ENCODE measurements around the gene TINCR.
"Not testable (repeated sequence)": the region's sequence is repeated elsewhere in the genome, so short reads cannot be mapped to it uniquely, and the experiment has no call there.

TINCR gene

DNA sequence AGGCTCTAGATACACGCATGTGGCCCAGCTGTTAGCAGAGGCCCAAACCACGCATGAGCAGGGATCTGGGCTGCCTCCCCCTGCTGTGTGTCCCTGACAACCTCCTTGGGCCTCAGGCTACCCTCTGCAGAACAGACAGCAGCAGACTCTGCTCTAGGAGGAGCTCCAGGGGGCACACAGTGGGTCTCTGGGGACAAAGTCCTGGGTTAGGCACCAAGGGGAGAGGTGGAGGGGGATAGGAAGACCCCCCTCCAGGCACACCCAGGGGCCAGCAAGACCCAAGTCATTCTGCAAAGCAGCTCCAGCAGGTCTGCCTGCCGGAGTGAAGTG lies 8.0 kb downstream of the TINCR start:
- Histone ChIP-seq H3K4me1 (ENCODE audit: insufficient read depth, low read length) (peaks cover 15% of the 10 kb centered on the region; the same call in 1 of the 2 replicates), H3K9me3 (ENCODE audit: control insufficient read depth, insufficient read depth, low read length) (no peaks in the 10 kb centered on the region), H3K9ac (ENCODE audit: low read depth, low read length) (no peak overlapping the region), H3K36me3 (ENCODE audit: insufficient read depth, low read length) (no peaks in the 10 kb centered on the region)

DNA sequence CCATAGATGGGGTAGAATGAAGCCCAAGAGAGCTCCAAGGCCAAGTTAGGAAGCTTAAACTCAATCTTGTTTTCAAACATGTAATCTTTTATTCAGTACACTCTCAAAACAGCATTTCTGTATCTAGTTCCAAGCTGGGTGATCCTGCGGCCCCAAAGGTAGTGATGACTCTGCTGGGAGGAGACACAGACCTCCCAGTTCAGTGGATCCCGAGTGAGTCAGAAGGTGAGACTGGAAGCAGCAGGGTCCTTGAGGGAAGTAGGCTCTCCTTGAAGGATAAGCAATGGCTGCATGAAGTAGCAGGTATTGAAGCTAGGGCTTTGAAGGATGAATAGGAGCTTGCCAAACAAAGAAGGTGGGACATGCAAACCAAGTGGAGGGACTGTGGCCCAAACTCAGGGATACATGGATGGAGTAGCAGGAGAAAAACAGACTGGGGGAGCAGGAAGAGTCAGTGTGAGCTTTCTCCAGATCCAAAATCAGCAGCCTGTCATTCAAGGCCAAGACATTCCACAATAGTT lies 9.6 kb downstream of the TINCR start:
- peaks cover 15% of the 10 kb centered on the region; the same call in 1 of the 2 replicates for H3K4me1 ChIP-seq (ENCODE audit: insufficient read depth, low read length)

DNA sequence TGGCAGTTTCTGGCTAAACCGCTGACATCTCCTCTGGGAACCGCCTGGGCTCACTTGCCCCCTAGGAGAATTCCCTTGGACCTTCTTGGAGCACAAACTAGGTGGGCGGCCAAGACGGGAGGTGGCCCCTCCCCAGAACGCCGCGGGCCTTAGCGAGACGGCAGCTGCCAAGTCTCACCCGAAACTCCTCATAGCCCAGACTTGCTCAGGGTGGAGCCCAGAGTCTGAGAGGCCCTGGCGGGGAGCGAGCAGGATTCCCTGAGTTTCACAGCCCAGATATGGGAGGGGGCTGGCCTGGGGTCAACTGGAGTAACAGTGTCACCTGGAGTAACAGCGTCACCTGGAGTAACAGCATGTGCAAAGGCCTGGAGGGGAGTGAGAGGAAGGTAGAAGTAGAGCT lies 10.1 kb downstream of the TINCR start:
- Histone ChIP-seq H3K9me3 (ENCODE audit: control insufficient read depth, insufficient read depth, low read length) (no peaks in the 10 kb centered on the region), H3K4me1 (ENCODE audit: insufficient read depth, low read length) (peaks cover 15% of the 10 kb centered on the region; the same call in 1 of the 2 replicates), H3K9ac (ENCODE audit: low read depth, low read length) (no peak overlapping the region), H3K36me3 (ENCODE audit: insufficient read depth, low read length) (no peaks in the 10 kb centered on the region)

More for the DNA sequence above, 9.6 kb downstream of the TINCR start:
- Histone ChIP-seq H3K9me3 (ENCODE audit: control insufficient read depth, insufficient read depth, low read length) (no peaks in the 10 kb centered on the region), H3K9ac (ENCODE audit: low read depth, low read length) (no peak overlapping the region), H3K36me3 (ENCODE audit: insufficient read depth, low read length) (no peaks in the 10 kb centered on the region)

DNA sequence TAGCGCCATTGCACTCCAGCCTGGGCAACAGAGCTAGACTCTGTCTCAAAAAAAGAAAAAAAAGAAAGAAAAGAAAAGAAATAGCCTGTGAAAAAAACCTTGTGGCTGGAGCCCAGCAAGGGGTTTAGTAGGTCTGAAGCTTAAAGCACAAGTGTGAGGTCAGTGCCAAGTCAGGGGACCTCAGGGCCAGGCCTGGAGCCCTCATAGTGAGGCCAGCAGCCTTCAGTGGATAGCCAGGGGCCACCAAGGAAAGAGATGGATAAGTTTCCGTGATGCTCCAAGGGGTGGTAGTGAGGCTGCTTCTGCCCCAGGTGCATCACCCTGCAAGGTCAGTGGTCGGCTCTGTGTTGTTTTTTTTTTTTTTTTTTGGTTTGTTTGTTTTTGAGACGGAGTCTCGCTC lies 12.9 kb downstream of the TINCR start:
- peaks cover 10% of the 10 kb centered on the region; the same call in 1 of the 2 replicates for H3K4me1 ChIP-seq (ENCODE audit: insufficient read depth, low read length)
- H3K9me3 ChIP-seq (ENCODE audit: control insufficient read depth, insufficient read depth, low read length): no peaks in the 10 kb centered on the region
- no peak overlapping the region for H3K9ac ChIP-seq (ENCODE audit: low read depth, low read length)
- H3K36me3 ChIP-seq (ENCODE audit: insufficient read depth, low read length): no peaks in the 10 kb centered on the region

DNA sequence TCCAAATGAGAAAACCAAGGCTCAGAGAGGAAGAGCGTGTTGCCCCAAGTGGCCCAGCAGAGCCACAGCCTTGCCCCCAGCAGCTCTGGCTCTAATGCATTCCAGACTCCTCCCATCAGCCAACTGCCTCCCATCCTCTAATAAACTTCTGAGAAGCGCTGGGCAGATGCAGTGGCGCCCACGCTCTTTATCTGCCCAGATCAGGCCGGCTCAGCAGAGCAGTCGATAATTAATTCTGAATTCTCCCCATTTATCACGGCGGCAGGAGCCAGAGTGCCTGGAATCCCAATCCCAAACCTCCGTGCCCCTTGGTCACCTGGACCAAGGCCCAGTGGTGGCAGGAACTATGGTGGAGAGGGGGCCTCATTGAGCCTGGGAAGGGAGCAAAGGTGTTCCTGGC lies 13.9 kb downstream of the TINCR start:
- no peaks in the 10 kb centered on the region for H3K36me3 ChIP-seq (ENCODE audit: insufficient read depth, low read length)
- H3K9me3 ChIP-seq (ENCODE audit: control insufficient read depth, insufficient read depth, low read length): no peaks in the 10 kb centered on the region
- no peak overlapping the region for H3K9ac ChIP-seq (ENCODE audit: low read depth, low read length)
- H3K4me1 ChIP-seq (ENCODE audit: insufficient read depth, low read length): peaks cover 6% of the 10 kb centered on the region; the same call in 1 of the 2 replicates

DNA sequence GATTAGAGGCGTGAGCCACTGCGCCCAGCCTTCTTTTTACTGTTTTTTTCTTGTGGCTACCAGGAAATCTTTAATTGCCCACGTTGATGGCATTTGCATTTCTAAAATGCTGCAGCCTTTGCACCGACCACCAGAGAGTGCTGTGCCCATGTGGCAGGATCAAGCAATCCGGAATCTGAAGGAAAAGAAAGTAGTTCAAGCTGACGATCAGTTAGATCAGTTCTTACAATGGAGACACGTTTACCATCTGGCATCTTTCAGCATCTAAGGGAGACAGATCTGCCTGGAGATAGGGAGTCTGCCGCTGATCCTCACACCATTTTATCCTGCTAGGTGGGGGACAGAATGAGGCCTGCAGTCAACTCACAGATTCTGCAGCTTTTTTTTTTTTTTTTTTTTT lies 19.9 kb downstream of the TINCR start:
- H3K9ac ChIP-seq (ENCODE audit: low read depth, low read length): no peak overlapping the region
- H3K36me3 ChIP-seq (ENCODE audit: insufficient read depth, low read length): no peaks in the 10 kb centered on the region
- no peaks in the 10 kb centered on the region for H3K9me3 ChIP-seq (ENCODE audit: control insufficient read depth, insufficient read depth, low read length)
- no peaks in the 10 kb centered on the region for H3K4me1 ChIP-seq (ENCODE audit: insufficient read depth, low read length)

DNA sequence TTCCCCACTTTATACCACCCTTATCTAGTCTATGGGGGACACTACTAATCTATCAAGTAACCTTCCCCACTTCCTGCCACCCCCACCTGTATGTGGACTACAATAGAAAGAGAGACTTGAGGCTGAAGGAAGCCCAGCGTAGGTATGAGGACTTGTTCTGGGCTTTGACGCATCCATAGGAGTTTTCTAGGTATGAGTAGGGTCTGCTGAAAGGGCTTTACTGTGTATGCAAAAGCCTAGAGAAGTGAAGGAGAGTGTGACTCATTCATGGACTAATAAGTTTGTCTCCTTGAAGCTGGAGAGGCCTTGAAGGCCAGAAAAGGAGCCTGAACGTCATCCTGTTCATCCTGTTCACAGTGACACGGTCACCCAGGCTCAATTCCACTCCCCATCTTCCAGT lies 21.8 kb downstream of the TINCR start:
- H3K9me3 ChIP-seq (ENCODE audit: control insufficient read depth, insufficient read depth, low read length): no peaks in the 10 kb centered on the region
- no peaks in the 10 kb centered on the region for H3K36me3 ChIP-seq (ENCODE audit: insufficient read depth, low read length)

DNA sequence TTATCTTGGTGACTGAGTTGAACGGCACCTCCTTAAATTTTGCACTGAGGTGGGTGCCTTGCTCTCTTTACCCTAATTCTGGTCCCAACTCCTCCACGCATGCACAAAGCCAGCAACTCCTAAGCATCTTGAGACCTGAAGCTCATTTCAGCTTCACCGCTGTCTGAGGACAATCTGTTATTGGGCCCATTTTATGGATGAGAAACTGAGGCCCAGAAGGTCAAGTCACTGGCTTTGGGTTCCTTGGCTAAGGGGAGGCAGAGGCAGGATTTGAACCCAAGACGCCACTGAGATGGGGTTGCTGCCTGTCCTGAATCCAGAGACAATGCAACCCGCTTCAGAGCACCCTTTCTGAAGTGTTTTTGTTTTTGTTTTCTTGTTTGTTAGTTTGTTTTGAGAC lies 22.7 kb downstream of the TINCR start:
- H3K36me3 ChIP-seq (ENCODE audit: insufficient read depth, low read length): no peaks in the 10 kb centered on the region
- no peaks in the 10 kb centered on the region for H3K4me1 ChIP-seq (ENCODE audit: insufficient read depth, low read length)
- no peaks in the 10 kb centered on the region for H3K9me3 ChIP-seq (ENCODE audit: control insufficient read depth, insufficient read depth, low read length)
- H3K9ac ChIP-seq (ENCODE audit: low read depth, low read length): no peak overlapping the region

More for the DNA sequence above, 21.8 kb downstream of the TINCR start:
- Histone ChIP-seq H3K4me1 (ENCODE audit: insufficient read depth, low read length) (no peaks in the 10 kb centered on the region), H3K9ac (ENCODE audit: low read depth, low read length) (no peak overlapping the region)

DNA sequence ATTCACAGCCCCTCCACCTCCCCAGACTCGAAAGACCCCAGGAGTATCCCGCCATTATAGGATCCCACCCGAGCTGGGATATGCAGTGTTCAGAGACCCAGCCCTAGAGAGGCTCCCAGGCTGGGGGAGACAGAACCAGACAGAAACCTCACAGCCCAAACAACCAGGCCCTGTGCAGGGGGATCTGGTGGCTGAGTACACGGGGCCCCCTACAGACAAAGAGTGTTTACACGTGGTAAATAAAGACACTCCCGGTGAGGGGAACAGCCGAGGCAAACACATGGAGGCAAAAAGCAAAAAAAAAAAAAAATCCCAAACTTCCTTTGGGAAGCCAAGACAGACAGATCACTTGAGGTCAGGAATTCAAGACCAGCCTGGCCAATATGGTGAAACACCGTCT lies 25.1 kb downstream of the TINCR start:
- H3K9me3 ChIP-seq (ENCODE audit: control insufficient read depth, insufficient read depth, low read length): no peaks in the 10 kb centered on the region
- peaks cover 14% of the 10 kb centered on the region; the same call in 1 of the 2 replicates for H3K4me1 ChIP-seq (ENCODE audit: insufficient read depth, low read length)
- H3K36me3 ChIP-seq (ENCODE audit: insufficient read depth, low read length): no peaks in the 10 kb centered on the region
- no peak overlapping the region for H3K9ac ChIP-seq (ENCODE audit: low read depth, low read length)

DNA sequence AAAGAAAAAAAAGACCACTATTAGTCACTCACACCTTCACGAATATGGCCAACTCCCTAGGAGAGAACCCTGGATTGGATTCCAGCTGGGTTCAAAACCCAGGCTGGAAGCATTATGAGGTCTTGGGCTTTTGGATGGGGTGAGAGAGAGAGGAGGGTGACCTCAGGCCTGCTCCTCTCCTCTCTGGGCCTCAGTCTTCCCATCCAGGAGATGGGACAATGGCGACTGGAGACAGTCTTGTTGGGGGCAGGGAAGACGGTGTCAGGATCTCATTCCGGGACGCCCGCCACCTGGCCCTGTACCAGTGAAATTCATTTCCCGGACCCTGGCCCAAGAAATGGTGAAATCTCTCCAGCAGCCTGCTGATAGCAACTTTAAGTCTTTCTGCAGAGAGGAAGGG lies 26.3 kb downstream of the TINCR start:
- no peaks in the 10 kb centered on the region for H3K9me3 ChIP-seq (ENCODE audit: control insufficient read depth, insufficient read depth, low read length)
- H3K9ac ChIP-seq (ENCODE audit: low read depth, low read length): no peak overlapping the region

DNA sequence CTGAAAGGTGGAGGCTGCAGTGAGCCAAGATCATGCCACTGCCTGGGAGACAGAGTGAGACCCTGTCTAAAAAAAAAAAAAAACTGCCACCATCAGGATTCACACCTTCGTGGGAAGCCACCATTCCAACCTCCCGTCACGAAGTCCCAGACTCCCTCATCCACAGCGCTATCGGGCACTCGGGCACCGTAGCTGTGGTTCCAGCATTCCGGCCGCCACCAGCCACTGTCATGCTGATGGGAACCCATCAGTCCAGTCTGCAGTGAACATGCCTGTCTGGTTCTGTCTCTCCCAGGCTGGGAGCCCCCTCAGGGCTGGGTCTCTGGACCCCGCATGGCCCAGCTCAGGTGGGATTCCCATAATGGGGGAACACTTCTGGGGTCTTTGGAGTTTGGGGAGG lies 27.5 kb downstream of the TINCR start:
- Histone ChIP-seq H3K4me1 (ENCODE audit: insufficient read depth, low read length) (peaks cover 20% of the 10 kb centered on the region; the same call in 1 of the 2 replicates), H3K36me3 (ENCODE audit: insufficient read depth, low read length) (no peaks in the 10 kb centered on the region), H3K9me3 (ENCODE audit: control insufficient read depth, insufficient read depth, low read length) (no peaks in the 10 kb centered on the region), H3K9ac (ENCODE audit: low read depth, low read length) (no peak overlapping the region)

More for the DNA sequence above, 26.3 kb downstream of the TINCR start:
- Histone ChIP-seq H3K36me3 (ENCODE audit: insufficient read depth, low read length) (no peaks in the 10 kb centered on the region), H3K4me1 (ENCODE audit: insufficient read depth, low read length) (peaks cover 15% of the 10 kb centered on the region; the same call in 1 of the 2 replicates)

DNA sequence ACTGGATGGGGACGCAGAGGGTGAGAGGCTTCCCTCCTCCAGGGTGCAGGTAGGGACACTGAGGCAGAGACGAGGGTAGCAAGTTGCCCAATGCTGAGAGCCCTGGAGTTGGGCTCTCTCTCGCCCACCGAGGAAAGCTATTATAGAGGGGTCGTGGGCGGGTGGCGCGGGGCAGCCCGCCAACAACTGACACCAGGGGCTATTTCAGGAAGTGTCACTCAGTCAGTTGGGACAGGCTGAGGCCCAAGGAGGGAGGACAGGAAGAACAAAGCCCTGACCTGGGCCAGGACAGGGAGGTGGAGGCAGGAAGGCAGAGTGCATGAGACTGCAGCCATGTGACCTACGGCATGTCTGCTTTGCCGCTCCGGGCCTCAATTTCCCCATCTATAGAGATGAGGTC lies 29.9 kb downstream of the TINCR start:
- peaks cover 20% of the 10 kb centered on the region; the same call in 1 of the 2 replicates for H3K4me1 ChIP-seq (ENCODE audit: insufficient read depth, low read length)
- H3K9me3 ChIP-seq (ENCODE audit: control insufficient read depth, insufficient read depth, low read length): peaks cover 3% of the 10 kb centered on the region; the same call in 1 of the 2 replicates
- H3K36me3 ChIP-seq (ENCODE audit: insufficient read depth, low read length): no peaks in the 10 kb centered on the region
- no peak overlapping the region for H3K9ac ChIP-seq (ENCODE audit: low read depth, low read length)

DNA sequence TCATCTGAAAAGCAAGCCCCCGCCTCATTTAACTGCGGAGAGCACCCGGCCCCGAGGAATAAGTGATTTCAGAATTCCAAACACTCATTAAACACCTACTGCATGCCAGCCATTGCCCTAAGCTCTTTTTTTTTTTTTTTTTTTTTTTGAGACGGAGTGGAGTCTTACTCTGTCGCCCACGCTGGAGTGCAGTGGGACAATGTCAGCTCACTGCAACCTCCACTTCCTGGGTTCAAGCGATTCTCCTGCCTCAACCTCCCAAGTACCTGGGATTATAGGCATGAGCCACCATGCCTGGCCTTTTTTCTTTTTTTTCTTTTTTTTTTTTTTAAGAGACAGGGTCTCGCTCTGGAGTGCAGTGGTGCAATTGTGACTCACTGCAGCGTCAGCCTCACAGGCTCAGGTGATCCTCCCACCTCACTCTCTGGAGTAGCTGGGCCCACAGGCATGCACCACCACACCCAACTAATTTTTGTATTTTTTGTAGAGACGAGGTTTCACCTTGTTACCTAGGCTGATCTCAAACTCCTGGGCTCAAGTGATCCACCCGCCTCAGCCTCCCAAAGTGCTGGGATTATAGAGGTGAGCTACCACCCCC lies 30.7 kb downstream of the TINCR start:
- H3K9me3 ChIP-seq (ENCODE audit: control insufficient read depth, insufficient read depth, low read length); H3K36me3 ChIP-seq (ENCODE audit: insufficient read depth, low read length): not testable (repeated sequence)
- peak overlapping the region; percentile 33; the same call in 1 of the 2 replicates for H3K9ac ChIP-seq (ENCODE audit: low read depth, low read length)
- H3K4me1 ChIP-seq (ENCODE audit: insufficient read depth, low read length): peaks cover 20% of the 10 kb centered on the region; the same call in 1 of the 2 replicates

DNA sequence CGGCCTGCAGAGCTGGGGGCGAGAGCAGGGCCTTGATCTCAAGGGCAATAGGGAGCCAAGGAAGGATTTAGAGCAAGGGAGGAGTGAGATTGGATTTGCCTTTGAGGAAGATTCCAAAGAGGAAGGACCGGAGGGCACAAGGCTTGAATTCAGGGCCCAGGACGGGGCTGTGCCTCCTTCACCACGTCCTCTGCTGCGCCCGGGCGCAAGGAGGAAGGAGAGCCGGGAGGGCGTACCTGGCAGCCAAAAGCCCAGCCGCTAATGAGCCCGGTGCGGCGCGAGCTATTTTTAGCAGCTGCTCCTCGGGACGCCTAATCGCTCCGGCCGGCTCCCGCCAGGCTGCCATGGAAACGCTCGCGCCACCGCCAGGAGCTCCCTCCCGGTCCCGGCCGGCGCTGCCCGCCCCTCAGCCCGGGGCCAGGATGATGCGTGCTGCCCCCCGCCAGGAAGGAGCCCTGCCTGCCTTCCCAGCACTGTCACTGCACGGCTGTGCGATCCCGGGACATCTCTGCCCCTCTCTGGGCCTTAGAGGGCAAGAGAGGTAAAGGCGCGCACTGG lies 31.3 kb downstream of the TINCR start:
- Histone ChIP-seq H3K9ac (ENCODE audit: low read depth, low read length) (peak overlapping the region; percentile 33; the same call in 1 of the 2 replicates), H3K9me3 (ENCODE audit: control insufficient read depth, insufficient read depth, low read length) (peaks cover 3% of the 10 kb centered on the region; the same call in 1 of the 2 replicates)

More for the DNA sequence above, 31.3 kb downstream of the TINCR start:
- no peaks in the 10 kb centered on the region for H3K36me3 ChIP-seq (ENCODE audit: insufficient read depth, low read length)
- peaks cover 20% of the 10 kb centered on the region; the same call in 1 of the 2 replicates for H3K4me1 ChIP-seq (ENCODE audit: insufficient read depth, low read length)

Data from ES-I3 (cell line).